HAP-1 (cell line): ENCODE results near the gene KIF1C.

Source experiments
- DNase-seq, 2 experiments: peaks; one replicate each; pipeline ENCODE4 v3.0.0-alpha.2; 2016 to 2020; ENCODE audit warnings: low spot score in 2 of 2
- H3K27me3 ChIP-seq: fragments of 250-450 bp; sonication (Bioruptor Pico); 2 replicates; pipeline ENCODE4 v1.5.1; 2020; ENCODE audit warnings: low read depth, mild to moderate bottlenecking, moderate library complexity
- H3K36me3 ChIP-seq: fragments of 250-450 bp; sonication (Bioruptor Pico); replicated peaks from 2 replicates; pipeline ENCODE4 v1.5.1; 2020; ENCODE audit warnings: mild to moderate bottlenecking
- H3K4me1 ChIP-seq: fragments of 250-450 bp; sonication (Bioruptor Pico); 2 replicates; pipeline ENCODE4 v1.5.1; 2020; ENCODE audit warnings: mild to moderate bottlenecking
- H3K4me3 ChIP-seq: fragments of 250-450 bp; sonication (Bioruptor Pico); 2 replicates; pipeline ENCODE4 v1.5.1; 2020; ENCODE audit warnings: mild to moderate bottlenecking, moderate library complexity
- H3K9me3 ChIP-seq: fragments of 250-450 bp; sonication (Bioruptor Pico); 2 replicates; pipeline ENCODE4 v1.5.1; 2020; ENCODE audit warnings: mild to moderate bottlenecking, moderate library complexity
- in situ Hi-C: fragments of 300-500 bp; cut with MboI; formaldehyde crosslinking; loops from 3 replicates; pipeline ENCODE4 v1.14.3; 2020; ENCODE audit warnings: low sequenced_read_pairs, inconsistent platforms, mixed read lengths

KIF1C gene

DNA sequence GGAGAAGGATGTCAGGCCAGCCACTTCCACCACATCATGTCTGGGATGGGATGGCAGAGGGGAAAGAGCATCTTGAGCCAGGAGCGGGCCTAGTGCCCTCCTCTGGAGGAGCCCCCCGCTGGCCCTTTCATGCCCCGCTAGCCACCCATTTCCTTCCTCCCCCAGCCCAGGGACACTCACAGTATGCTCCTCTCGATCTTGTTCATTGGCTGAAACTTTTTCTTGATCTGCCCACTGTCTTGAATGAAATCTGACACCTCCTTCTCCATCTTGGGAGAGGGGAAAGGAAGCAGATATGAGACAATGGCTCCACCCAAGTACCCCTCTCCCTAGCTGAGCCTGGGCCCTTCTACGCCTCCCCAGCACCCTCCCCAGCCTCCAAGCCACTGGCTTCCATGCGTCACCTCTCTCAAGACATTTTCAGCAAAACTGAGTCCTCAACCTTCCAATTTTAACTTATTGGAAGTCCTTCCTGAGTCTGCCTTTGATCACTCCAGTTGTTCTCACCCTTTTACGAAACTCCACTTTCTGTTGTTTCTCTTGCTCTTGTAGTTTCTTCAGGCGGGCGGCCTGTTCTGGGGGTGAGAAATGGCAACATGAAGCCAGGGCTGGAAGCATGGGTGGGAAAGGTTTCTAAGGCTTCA lies 37.3 kb upstream of the KIF1C start:
- peaks cover 9% of the 10 kb centered on the region for H3K36me3 ChIP-seq
- H3K4me1 ChIP-seq: no peaks in the 10 kb centered on the region
- no peak for DNase-seq
- no peak overlapping the region for H3K4me3 ChIP-seq
- H3K27me3 ChIP-seq: no peaks in the 10 kb centered on the region
- in situ Hi-C loops: no loop called here
- no peaks in the 10 kb centered on the region for H3K9me3 ChIP-seq

DNA sequence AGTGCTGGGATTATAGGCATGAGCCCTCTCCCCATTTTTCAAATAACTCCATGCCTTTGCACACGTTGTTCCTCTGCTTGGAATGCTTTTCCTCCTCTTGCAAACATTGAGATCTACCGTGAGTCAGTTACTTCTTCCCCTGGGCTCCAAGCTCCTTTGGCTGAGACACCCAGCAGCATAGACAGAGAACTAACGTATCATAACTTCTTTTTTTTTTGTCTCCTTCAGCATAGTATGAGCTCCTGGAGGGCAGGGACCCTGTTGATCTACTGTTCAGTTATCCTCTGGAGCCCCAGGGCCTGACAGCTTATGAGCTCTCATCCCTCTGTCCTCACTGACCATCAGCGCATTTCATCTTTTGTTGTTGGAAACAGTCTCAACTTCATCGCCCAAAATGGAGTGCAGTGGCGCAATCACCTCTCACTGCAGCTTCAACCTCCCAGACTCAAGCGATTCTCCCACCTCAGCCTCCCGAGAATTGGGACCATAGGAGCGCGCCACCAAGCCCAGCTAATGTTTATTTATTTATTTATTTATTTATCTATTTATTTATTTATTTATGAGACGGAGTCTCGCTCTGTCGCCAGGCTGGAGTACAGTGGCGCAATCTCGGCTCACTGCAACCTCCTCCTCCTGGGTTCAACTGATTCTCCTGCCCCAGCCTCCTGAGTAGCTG lies 32.3 kb upstream of the KIF1C start:
- in situ Hi-C loops: no loop called here

DNA sequence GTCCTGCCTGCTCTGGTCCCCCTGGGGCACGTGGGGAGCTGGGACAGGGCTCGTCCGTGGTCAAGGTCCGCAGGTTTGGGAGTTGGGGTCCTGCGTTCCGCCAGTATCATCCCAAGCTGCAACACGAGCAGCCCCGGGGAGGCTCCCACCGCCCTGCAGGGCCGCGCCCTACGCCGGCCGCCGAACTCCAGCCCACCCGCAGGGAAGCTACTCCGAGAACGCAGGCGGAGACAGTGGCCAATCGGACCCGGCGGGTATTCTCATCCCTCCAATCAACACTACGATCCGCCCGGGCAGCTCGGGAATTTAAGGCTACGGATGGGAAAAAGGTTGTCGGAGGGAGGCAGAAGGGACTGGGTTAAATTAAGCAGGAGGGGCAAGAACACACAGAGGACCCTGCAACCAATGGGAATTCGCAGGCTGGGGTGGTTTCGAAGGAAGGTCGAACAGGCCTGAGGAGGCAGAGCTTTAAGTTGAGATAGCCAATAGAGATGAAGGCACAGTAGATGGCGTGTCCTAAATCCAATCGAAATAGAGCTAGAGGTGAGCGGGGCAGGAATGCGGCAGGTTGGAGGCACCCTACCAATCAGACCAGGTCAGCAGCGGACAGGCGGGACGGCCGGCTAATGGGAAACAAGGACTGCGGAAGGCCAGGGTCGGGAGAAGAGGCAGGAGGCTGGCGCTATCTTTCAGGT lies 30.8 kb upstream of the KIF1C start:
- in situ Hi-C loops: no loop called here
- Histone ChIP-seq H3K36me3 (peaks cover 33% of the 10 kb centered on the region), H3K27me3 (no peaks in the 10 kb centered on the region), H3K9me3 (0 out of 2 replicates have a peak, but pooled peaks cover 6% of the 10 kb centered on the region), H3K4me1 (peaks cover 17% of the 10 kb centered on the region), H3K4me3 (peak overlapping the region; percentile 86)
- DNase-seq: peak; percentile 99

More for the DNA sequence above, 32.3 kb upstream of the KIF1C start:
- no peak overlapping the region for H3K4me3 ChIP-seq
- DNase-seq: no peak
- peaks cover 30% of the 10 kb centered on the region for H3K36me3 ChIP-seq
- H3K9me3 ChIP-seq: 0 out of 2 replicates have a peak, but pooled peaks cover 6% of the 10 kb centered on the region
- no peaks in the 10 kb centered on the region for H3K27me3 ChIP-seq
- peaks cover 17% of the 10 kb centered on the region for H3K4me1 ChIP-seq

DNA sequence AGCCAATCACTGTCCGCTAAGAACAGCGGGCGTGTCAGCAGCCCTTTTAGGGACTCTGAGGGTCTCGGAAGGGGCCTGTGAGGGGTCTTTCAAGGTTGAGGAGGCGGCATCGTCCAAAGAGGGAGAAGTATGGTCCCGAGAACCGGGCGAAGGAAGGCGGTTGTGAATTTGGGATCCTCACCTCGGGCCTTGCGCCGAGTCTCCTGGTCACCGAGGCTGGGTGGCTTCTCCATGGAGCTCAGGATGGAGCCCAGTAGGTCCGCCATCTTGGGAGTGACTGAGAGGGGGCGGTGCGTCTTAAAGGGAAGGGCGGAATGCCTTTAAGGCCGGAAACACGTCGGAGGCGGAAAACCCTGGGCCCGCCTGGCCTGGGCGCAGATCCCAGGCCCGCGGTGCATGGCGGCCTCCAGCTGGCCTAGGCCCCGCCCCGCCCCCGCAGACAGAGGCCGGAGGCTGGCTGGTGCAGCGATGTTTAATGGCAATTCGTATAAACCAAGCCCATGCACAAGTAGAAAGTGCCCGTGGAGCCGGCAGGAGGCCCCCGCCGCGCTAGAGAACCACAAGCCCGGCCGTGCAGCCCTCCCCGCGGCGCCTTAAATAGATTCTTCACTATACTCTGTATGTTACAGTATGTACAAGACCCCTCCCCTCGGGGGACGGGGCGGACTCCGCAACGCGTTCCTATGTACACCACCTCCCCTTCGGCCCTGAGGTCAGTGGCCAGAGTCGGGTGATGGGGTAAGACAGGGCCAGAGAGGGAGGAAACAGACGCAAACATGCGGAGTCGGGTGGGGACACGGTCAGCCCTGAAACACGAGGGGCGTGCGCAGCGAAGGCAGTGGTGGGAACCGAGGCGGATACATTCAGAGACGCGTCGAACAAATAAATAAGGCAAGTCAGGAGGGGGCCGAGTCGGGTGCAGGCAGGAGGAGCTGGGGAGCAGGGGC lies 29.9 kb upstream of the KIF1C start, which contains the start of gene SPAG7:
Gene SPAG7, minus strand, starts transcription at position 279 of the 947 bp plus-strand sequence. Its CDS starts 13 bp downstream, at position 266.
- in situ Hi-C loops: no loop called here
- DNase-seq: peak; percentile 87 to 94
- peaks cover 41% of the 10 kb centered on the region for H3K36me3 ChIP-seq
- no peaks in the 10 kb centered on the region for H3K27me3 ChIP-seq
- H3K9me3 ChIP-seq: 0 out of 2 replicates have a peak, but pooled peaks cover 6% of the 10 kb centered on the region
- peaks cover 17% of the 10 kb centered on the region for H3K4me1 ChIP-seq
- H3K4me3 ChIP-seq: peak within 1 kb of the TSS; percentile 86

DNA sequence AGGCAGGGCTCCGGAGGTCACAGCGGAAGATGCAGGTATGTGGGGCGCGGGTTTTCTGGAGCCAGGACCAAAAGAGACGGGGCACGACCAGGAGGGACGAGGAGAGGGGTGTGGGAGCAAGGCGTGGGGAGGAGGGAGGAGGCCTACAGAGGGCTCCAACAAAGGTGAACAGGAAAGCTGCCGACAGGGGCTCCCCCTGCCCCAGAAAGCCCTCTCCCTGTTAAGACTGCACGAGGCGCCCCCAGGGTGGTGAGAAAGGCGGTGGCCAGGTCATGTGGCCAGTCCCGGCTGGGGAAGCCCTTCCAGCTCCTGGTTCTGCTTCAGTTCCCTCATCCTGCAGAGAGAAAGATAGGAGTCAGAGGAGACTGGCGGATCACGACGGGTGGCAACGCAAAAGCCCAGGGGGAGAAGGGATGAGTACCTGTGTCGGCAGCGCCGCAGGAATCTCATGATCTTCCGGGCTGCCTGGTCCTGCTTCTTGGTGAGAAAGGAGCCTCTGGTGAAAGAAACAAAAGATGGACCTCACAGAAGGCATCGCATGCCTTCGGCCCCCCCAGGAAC lies 29.2 kb upstream of the KIF1C start:
- Histone ChIP-seq H3K27me3 (no peaks in the 10 kb centered on the region), H3K4me3 (peak overlapping the region; percentile 86), H3K36me3 (peaks cover 48% of the 10 kb centered on the region), H3K9me3 (0 out of 2 replicates have a peak, but pooled peaks cover 6% of the 10 kb centered on the region), H3K4me1 (peaks cover 17% of the 10 kb centered on the region)
- DNase-seq: no peak
- in situ Hi-C loops: no loop called here

DNA sequence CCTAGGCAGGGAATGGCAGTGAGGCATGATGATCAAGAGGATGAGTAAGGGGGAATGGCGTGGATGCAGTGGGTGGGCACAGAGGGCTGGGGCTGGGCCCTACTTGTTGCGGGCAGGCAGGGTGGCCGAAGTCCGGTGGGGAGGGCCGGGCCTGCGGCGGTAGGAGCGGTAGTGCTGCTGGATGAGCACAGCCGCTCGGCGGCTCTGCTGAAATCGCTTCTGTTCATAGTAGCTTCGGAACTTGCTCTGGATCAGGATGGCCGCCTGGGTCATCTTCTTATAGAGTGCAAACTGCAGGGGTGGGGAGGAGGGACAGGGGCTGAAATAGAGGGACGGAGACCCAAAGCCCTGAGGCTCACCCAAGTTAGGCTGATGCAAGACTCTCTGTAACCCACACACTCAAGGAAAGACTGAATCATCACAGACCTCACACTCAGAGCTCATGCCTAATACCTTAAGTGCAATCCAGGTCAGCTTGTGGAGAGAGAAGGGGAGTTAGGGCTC lies 28.7 kb upstream of the KIF1C start:
- Histone ChIP-seq H3K27me3 (no peaks in the 10 kb centered on the region), H3K9me3 (0 out of 2 replicates have a peak, but pooled peaks cover 6% of the 10 kb centered on the region), H3K36me3 (peaks cover 54% of the 10 kb centered on the region), H3K4me1 (peaks cover 17% of the 10 kb centered on the region), H3K4me3 (no peak overlapping the region)
- no peak for DNase-seq
- in situ Hi-C loops: no loop called here

DNA sequence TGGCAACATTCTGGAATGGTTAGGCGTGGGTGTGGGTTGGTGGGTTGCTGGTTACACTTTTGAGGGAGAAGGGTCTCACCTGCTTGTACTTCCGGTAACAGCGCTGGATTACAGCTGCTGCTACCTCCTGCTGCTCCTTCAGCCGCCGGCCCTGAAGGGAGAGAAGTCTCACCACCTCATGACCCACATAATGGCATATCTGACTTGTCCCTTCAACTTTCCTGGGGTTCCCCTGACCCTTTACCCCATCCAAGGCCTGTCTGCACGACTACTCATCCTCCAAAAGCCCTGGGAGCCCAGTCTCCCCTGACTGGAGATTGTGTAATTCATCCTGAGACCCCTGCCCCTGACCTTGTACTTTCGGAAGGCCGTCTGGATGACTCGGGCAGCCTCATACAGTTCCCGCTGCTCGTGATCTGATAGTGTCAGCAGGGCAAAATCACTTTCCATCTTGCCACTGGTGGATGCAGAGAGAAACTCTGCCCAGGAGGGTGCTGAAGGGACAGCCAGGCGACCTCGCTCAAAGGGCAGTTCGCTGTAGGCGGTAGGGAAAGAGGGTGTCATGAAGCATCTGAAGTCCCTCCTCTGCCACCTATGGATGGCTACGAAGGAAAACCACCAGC lies 28.1 kb upstream of the KIF1C start:
- in situ Hi-C loops: no loop called here
- Histone ChIP-seq H3K4me3 (no peak overlapping the region), H3K27me3 (no peaks in the 10 kb centered on the region), H3K9me3 (0 out of 2 replicates have a peak, but pooled peaks cover 6% of the 10 kb centered on the region), H3K36me3 (peaks cover 57% of the 10 kb centered on the region), H3K4me1 (peaks cover 17% of the 10 kb centered on the region)
- no peak for DNase-seq

DNA sequence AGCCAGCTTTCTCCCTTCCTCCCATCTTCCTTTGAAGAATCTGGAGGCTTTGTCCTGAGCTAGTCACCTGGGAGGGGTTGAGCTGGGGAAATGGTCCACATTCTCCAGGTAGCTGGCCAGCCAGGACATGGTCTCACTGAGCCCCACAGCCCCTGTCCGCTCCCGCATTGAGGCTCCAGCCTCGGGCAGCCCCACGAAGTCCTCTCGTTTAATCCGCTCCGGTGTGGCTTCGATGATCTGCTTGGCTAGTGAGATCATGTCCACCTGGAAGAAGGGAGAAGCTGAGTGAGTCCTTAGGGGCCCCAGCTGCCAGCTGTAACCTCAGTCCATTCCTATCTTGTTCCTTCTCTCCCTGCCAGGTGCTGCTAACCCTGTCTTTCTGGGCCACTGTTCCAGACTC lies 27.5 kb upstream of the KIF1C start:
- in situ Hi-C loops: no loop called here
- Histone ChIP-seq H3K4me1 (peaks cover 17% of the 10 kb centered on the region), H3K27me3 (no peaks in the 10 kb centered on the region), H3K4me3 (no peak overlapping the region), H3K9me3 (0 out of 2 replicates have a peak, but pooled peaks cover 6% of the 10 kb centered on the region), H3K36me3 (peaks cover 55% of the 10 kb centered on the region)
- no peak for DNase-seq

DNA sequence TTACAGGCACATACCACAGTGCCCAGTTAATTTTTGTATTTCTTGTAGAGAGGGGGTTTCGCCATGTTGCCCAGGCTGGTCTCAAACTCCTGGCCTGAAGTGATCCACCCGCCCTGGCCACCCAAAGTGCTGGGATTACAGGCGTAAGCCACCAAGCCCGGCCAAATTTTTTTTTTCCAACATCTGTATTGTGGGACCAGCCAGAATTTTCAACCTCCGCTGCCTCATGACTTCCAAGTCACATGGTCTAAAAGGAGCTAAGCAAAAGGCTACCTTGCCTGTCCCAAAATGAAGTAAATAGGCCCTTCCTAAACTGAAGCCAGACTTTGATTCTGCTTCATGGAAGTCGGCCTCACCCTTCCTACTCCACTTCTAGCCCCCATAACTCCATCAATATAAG lies 25.9 kb upstream of the KIF1C start:
- no peak for DNase-seq
- in situ Hi-C loops: no loop called here
- H3K4me3 ChIP-seq: no peak overlapping the region
- no peaks in the 10 kb centered on the region for H3K27me3 ChIP-seq
- H3K36me3 ChIP-seq: peaks cover 49% of the 10 kb centered on the region
- peaks cover 9% of the 10 kb centered on the region for H3K4me1 ChIP-seq
- H3K9me3 ChIP-seq: no peaks in the 10 kb centered on the region

DNA sequence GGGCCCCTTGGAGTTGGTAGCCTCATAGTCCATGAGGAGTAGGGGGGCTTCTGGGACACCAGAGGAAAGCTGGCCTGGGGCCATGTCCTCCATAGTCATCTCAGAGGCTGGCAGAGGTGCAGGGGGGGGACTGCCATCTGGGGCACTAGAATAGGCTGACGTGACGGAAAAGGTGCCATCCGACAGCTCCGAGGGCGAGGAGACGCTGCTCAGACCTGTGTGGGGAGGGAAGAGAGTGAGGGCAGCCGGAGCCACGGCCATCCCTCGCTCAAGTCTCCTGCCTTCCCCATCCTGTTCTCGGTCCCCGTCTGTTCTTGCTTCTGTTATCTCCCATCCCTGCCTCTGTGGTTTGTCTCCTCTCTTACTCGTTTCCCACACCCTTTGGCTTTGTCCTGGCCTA lies 25.4 kb upstream of the KIF1C start:
- Histone ChIP-seq H3K9me3 (no peaks in the 10 kb centered on the region), H3K36me3 (peaks cover 54% of the 10 kb centered on the region), H3K27me3 (no peaks in the 10 kb centered on the region), H3K4me1 (peaks cover 9% of the 10 kb centered on the region), H3K4me3 (no peak overlapping the region)
- in situ Hi-C loops: no loop called here
- DNase-seq: no peak

DNA sequence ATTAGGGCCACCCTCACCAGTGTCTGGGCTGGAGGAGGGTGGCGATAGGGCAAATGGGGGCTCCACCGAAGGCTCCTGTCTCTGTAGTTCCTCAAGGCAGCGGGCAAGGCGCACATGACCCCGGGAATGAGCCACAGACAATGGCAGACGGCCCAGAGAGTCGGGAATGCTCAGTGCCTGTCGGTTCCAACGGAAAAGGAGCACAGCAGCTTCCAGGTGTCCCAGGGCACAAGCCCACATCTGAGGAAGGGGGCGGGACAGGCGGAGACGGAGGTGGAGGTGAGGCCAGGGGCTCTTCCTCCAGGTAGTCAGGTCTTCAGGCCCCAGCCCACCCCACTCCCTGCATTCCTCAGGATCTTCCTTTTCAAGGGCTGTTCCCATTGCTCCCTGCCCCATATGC lies 25.0 kb upstream of the KIF1C start:
- Histone ChIP-seq H3K4me1 (peaks cover 9% of the 10 kb centered on the region), H3K27me3 (no peaks in the 10 kb centered on the region), H3K9me3 (no peaks in the 10 kb centered on the region), H3K4me3 (no peak overlapping the region), H3K36me3 (peaks cover 58% of the 10 kb centered on the region)
- in situ Hi-C loops: no loop called here
- DNase-seq: no peak

DNA sequence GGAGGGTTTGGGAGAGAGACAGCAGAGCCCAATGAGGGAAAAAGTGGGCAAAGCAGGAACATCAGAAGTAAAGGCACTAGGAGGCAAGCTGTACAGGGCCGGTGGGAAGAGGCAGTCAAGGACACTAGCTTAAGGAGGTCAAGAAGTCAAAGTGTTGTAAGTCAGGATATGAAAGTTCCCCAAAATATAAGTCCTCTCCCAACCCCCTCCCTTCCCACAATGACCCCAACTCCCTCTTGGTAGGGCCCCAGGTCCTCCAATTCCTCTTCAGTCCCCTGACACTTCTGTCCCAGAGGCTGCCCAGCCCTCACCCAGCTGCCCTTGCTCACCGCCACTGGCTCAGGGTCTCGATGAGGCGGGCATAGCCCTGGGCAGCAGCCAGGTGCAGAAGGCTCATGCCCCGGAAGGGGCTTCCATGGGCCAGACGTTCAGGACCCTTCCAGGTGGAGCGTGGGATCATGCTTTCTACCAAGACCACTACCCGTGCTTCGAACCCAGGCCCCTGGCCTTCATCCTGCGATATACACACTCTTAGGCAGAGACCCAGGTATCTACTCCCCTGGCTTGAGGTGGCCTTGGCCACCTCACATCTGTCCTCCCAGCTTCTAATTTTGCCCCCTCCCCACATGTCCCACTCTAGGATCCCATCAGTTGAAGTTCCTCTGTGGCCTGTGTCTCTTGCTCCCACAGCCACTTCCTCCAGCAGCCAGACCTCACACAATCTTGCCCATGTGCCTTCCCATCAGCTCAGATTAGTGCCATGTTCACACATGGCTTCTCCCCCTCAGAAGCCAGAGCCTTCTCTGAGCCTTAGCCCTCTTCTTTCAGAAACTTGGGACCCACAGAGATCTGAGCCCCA lies 24.3 kb upstream of the KIF1C start:
- H3K4me3 ChIP-seq: no peak overlapping the region
- H3K9me3 ChIP-seq: no peaks in the 10 kb centered on the region
- in situ Hi-C loops: no loop called here
- H3K27me3 ChIP-seq: no peaks in the 10 kb centered on the region
- peaks cover 4% of the 10 kb centered on the region for H3K4me1 ChIP-seq
- DNase-seq: no peak
- H3K36me3 ChIP-seq: peaks cover 65% of the 10 kb centered on the region
